Fibroblast of skin of scalp (primary cell): ENCODE measurements around the gene GPRC5C.

Source experiments
- DNase-seq: peaks from one replicate; pipeline ENCODE4 v3.0.0-alpha.2; 2013

Gene GPRC5C

GRCh38 chr17:74452841-74453661 is 21.2 kb downstream of the GPRC5C start:
- no peak for DNase-seq

DNA sequence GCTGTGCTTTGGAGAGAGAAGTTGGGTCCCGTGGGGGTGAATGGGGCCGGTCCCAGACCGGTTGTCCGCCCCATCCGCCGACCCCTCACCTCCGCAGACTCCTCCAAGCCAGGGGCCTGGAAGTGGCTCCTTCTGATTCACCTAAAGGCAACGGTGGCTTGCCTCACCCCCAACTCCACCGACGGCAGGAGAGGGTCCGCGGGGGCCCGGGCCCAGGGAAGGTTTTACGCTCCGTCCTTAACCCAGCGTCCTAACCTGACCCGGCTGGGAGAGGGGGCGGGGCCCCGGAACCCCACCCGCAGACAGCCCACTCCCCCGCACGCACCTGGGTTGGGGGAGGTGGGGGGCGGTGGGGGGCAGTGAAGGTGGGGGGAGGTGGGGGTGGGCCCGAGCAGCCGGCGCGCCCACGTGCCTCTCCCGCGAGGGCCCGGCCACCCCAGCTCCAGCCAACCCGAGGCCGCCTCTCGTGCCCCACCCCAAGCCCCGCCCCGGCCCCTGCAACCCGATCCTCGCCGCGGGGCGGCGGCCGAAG is 21.8 kb downstream of the GPRC5C start:
- DNase-seq = no peak

DNA sequence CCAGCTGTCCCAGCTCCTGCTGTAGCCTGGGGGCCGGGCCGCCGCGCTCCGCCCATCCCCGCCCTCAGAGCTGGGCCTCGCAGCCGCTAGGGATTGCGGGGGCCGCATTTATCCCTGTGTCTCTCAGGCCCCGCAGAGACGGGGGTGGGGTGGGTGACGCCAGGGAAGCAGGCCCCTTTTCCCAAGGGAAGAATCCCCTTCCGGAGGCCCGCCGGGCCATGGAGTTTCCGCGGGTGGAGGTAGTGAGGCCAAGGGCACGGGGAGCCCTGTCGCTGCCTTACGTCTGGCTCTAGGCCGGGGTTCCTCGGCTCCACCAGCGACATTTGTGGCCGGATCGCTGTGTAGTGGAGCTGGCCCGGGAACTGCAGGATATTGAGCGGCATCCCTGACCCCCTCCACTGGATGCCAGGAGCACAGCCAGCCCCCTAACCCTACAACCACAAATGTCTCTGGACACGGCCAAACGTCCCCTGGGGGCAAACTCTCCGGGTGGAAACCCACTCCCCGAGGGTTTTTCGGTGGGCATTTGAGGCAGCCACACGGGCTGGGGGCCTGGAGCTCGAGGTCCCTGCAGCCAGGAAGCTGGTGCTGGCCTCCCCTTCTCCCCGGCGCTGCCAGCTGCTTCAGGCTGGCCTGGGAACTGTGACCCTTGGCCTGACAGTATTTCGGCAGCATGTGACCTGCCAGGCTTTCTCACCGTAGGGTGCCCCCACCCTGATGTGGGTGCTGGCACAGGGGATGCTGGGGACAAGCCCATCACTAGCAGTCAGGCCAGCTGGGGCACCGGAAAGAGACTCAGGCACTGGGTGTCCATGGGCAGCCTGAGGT is 22.5 kb downstream of the GPRC5C start:
- peak; percentile 86 for DNase-seq

GRCh38 chr17:74455025-74455545 is 23.2 kb downstream of the GPRC5C start:
- no peak for DNase-seq

GRCh38 chr17:74455821-74456220 is 23.9 kb downstream of the GPRC5C start:
- no peak for DNase-seq

GRCh38 chr17:74457146-74457819 is 25.4 kb downstream of the GPRC5C start:
- DNase-seq = peak; percentile 68

- DNase-seq = no peak
These were observed 25.9 kb downstream of the GPRC5C start for GRCh38 chr17:74457820-74458166.

DNA sequence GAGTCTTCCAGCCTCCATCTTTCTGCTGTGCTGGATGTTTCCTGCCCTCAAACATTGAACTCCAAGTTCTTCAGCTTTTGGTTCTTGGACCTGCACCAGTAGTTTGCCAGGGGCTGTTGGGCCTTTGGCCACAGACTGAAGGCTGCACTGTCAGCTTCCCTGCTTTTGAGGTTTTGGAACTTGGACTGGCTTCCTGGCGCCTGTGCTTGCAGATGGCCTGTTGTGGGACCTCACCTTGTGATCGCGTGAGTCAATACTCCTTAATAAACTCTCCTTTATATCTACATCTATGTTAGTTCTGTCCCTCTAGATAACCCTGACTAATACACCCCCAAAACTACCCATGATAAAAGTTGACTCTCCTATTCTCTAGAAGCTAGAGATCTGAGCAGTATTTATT is 26.9 kb downstream of the GPRC5C start:
- no peak for DNase-seq

DNA sequence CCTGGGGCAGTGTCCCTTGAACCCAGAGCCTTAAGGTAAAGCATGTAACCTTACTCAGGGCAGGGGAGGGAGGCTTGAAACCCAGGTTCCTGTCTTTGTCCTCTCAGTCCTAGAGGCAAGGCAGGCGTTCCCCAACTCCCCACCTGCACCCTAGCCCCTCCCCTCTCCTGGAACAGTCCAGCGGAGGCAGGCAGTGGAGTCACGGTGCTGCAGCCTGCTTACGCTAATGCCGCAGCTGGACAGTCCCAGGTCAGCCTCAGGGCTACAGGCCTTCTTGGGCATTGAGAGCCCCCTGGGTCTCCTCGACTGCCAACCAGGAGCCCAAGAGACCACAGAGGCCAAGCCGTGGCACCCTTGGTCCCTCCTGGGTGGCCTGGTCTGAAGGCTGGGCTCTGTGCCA is 27.7 kb downstream of the GPRC5C start:
- DNase-seq = no peak

GRCh38 chr17:74460241-74460640 is 28.4 kb downstream of the GPRC5C start:
- no peak for DNase-seq

DNA sequence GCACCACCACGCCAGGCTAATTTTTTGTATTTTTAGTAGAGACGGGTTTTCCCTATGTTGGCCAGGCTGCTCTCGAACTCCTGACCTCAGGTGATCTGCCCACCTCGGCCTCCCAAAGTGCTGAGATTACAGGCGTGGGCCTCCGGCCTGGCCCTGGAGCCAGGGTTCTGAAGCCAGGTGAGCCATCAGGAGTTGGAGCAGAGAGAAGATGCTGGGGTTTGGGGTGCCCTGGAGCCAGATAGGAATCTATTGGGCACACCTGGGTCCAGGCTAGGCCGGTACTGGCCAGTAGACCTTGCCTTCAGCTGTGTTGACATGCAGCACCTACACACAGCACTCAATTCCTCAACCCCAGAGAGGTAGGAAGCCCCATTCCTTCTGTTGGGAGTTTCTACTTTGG is 29.1 kb downstream of the GPRC5C start:
- DNase-seq = no peak

DNA sequence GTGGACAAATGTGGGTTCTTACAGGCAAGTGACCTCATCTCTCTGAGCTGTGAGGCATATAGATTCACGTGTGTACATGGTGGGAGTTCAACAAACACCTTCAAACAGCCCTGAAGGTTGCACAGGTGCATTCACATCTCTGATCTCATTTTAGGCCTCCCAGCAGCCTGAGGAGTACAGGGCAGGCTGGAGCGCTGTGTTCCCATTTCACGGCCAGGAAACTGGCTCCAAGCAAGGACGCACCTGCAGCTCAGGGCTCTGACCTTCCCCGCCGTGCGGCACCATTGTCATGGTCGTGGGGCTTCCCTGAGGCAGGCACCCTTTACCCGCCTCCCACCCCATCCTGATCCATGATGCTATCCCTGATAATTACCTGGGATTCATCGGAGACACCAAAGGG is 29.7 kb downstream of the GPRC5C start:
- no peak for DNase-seq

DNA sequence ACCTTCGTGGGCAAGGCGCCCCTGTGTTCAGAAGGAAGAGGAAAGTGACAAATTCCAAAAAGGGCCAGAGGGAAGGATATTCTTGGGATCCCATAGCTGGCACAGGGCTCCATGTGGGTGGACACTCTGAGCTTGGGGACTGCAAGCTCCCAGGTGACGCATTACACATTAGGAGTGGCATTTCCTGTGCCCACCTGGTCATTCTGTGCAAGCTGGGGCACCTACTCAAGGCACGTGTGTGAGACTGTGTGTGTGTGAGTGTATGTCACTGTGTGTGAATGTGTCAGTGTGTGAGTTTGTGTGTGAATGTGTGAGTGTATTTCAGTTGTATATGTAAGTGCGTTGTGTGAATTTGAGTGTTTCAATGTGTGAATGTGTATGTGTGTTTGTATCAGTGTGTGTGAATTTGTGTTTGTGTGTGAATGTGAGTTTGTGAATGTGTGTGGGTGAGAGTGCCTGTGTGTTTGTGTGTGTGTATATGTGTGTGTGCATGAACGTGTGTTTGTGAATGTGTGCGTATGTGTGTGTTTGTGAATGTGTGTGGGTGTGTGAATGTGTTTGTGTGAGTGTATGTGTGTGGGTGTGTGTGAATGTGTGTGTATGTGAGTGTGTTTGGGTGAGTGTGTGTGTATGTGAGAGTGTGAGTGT is 33.0 kb downstream of the GPRC5C start:
- DNase-seq = no peak

DNA sequence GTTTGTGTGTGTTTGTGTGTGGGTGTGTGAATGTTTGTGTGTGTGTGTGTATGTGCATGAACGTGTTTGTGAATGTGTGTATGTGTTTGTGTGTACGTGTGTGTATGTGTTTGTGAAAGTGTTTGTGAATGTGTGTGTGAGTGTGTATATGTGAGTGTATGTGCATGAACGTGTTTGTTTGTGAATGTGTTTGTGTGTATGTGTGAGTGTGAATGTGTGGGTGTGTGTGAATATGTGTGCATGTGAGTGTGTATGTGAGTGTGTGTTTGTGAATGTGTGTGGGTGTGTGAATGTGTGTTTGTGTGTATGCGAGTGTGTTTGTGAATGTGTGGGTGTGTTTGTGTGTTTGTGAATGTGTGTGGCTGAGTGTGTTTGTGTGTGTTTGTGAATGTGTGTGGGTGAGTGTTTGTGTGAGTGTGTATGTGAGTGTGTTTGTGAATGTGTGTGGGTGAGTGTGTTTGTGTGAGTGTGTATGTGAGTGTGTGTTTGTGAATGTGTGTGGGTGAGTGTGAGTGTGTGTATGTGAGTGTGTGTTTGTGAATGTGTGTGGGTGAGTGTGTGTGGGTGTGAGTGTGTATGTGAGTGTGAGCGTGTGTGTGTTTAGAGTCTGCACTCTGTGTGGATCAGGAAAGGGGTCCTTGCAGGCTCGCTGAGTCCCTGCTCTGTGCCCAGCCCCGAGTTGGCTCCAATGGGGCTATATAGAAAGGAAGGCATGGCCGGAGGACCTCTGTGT is 33.7 kb downstream of the GPRC5C start:
- no peak for DNase-seq

DNA sequence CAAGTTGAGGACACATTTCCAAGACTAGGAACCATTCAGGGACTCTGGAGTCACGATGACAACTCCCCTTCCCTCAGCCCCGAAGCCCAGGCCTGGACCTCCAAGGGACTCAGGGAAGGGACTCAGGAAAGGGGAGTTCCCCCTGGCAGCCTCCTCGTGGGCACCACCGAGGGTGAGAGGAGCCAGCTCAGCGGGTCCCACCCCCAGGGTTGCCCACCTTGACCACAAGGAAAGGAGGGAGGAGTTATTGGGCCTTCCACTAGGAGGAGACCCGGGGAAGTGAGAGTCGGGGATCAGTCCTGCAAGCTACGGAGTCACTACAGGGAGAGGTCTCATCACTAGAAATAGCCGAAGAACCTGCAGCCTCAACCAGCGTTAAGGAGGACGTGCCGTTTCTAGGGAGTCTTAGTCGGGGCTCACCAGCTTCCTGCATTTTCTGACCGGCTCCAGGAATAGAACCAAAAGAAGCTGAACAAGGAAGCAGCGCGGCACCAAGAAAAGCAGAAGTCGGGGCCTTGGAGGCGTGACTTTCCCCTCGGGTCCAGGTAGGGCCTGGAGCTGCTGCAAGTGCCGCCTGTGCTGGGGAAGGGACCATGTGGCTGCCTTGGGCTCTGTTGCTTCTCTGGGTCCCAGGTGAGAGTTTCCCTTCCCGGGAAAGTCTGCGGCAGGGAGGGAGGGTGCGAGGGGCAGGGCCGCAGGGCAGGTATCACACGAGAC is 34.4 kb downstream of the GPRC5C start, which contains the start of gene CD300A:
Gene CD300A (plus strand): TSS at position 524 of the 717 bp plus-strand sequence. CDS start 70 bp downstream, at position 594.
- DNase-seq = no peak

GRCh38 chr17:74466828-74467184 is 34.9 kb downstream of the GPRC5C start:
- DNase-seq = no peak

GRCh38 chr17:74467221-74467951 is 35.5 kb downstream of the GPRC5C start:
- no peak for DNase-seq

GRCh38 chr17:74471341-74471740 is 39.5 kb downstream of the GPRC5C start:
- DNase-seq = no peak

DNA sequence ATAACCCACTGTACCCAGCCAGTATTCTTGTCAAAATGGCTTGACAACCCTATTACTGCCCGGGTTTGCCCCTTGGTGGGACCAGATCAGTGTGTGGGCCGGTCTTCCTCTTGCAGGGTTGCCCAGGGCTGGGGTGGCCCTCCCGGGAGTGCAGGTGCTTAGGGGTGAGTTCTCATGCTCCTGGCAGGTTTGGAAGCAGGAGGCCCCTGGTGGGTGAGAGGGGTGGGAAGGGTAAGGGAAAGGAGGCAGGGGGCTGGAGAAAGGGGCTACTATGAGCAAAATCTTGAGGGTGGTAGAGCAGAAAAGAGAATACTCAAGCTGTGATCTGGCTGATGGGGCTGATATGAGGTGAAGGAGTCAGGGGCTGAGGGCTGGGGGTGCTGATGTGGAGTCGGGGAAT is 41.0 kb downstream of the GPRC5C start:
- DNase-seq = no peak

DNA sequence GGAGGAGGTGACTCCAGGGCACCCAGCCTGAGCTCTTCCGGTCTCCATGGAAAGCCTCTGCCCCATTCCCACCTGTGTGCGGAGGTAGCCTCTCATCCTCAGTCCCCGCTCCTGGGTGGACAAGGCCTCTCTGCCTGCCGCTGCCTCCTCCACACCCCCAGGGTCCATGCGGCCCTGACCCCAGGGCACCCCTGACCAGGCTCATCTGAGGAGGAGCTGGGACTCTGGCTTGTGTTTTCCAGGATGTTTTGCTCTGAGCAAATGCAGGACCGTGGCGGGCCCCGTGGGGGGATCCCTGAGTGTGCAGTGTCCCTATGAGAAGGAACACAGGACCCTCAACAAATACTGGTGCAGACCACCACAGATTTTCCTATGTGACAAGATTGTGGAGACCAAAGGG is 41.4 kb downstream of the GPRC5C start:
- no peak for DNase-seq
